B cell (primary cell): ENCODE data around the gene SLC39A3. TPM values are rescaled to one million over a fixed set of nuclear protein-coding genes. Genes with fewer than 3 reads are reported as not detected.

Source experiments
- ATAC-seq: fragments of 200-7000 bp; cut with Tn5 transposase; one replicate; pipeline ENCODE4 v1.10.0; 2021; ENCODE audit warnings: low read depth, mild to moderate bottlenecking, moderate number of reproducible peaks, moderate library complexity
- CTCF ChIA-PET: fragments of 350-600 bp; sonication (Branson Sonifier 250); formaldehyde crosslinking; loops from one replicate; lab custom pipeline; 2021; ENCODE audit warnings: antibody characterized with exemption, inconsistent platforms; lab: Charles Lee
- POLR2A ChIA-PET: fragments of 350-600 bp; sonication (Branson Sonifier 250); formaldehyde crosslinking; loops from one replicate; lab custom pipeline; 2021; ENCODE audit warnings: antibody characterized with exemption; lab: Charles Lee
- DNase-seq: peaks from one replicate; pipeline ENCODE4 v3.0.0; 2013
- H2AFZ ChIP-seq: 2 replicates; pipeline ENCODE4 v1.6.1; 2012; ENCODE audit warnings: mild to moderate bottlenecking, low read depth, low read length; ENCODE audit not compliant: insufficient read depth, poor library complexity, severe bottlenecking
- H3K27ac ChIP-seq, 2 donors: 1 replicate in 1 of 2; 2 replicates in 1 of 2; pipeline ENCODE4 v1.5.1; 2012 to 2013; ENCODE audit warnings: low read length in 2 of 2, mild to moderate bottlenecking in 2 of 2, moderate library complexity in 1 of 2
- H3K27me3 ChIP-seq, 4 experiments: fragments of 200-600 bp in 1 of 4; sonication (generic) in 1 of 4; replicated peaks in 1 of 4; 1 replicate in 2 of 4; 2 replicates in 2 of 4; pipeline versions ENCODE4 v1.6.1 to v1.7.0; 2013 to 2016; ENCODE audit warnings: low read length in 3 of 4, mild to moderate bottlenecking in 2 of 4, mixed read lengths in 1 of 4, moderate library complexity in 1 of 4; ENCODE audit not compliant: insufficient read depth in 4 of 4, control insufficient read depth in 3 of 4; ENCODE audit errors: control extremely low read depth in 1 of 4
- H3K36me3 ChIP-seq, 2 experiments: replicated peaks in 1 of 2; 1 replicate in 1 of 2; 2 replicates in 1 of 2; pipeline versions ENCODE4 v1.6.1 to v1.7.1; 2013; ENCODE audit warnings: low read length in 1 of 2; ENCODE audit not compliant: insufficient read depth in 2 of 2, control insufficient read depth in 1 of 2; ENCODE audit errors: control extremely low read depth in 1 of 2, extremely low read depth in 1 of 2
- H3K4me1 ChIP-seq, 2 donors: fragments of 200-600 bp in 1 of 2; sonication (generic) in 1 of 2; 1 replicate in 1 of 2; 2 replicates in 1 of 2; pipeline versions ENCODE4 v1.5.1 to v1.6.1; 2013 to 2017; ENCODE audit warnings: low read length in 2 of 2; ENCODE audit not compliant: control insufficient read depth in 2 of 2, insufficient read depth in 2 of 2
- H3K4me2 ChIP-seq: replicated peaks from 2 replicates; pipeline ENCODE3; 2012; ENCODE audit warnings: mild to moderate bottlenecking, low read depth, low read length; ENCODE audit not compliant: poor library complexity, severe bottlenecking
- H3K4me3 ChIP-seq, 5 experiments: fragments of 200-600 bp in 1 of 5; sonication (generic) in 1 of 5; 1 replicate in 3 of 5; 2 replicates in 2 of 5; pipeline versions ENCODE4 v1.5.1 to v1.7.0; 2011 to 2016; ENCODE audit warnings: low read length in 4 of 5, mild to moderate bottlenecking in 4 of 5, low read depth in 2 of 5, control low read depth in 1 of 5, moderate library complexity in 1 of 5; ENCODE audit not compliant: insufficient read depth in 1 of 5; ENCODE audit errors: control extremely low read depth in 1 of 5, extremely low read depth in 1 of 5
- H3K79me2 ChIP-seq: fragments of 200-600 bp; sonication (generic); one replicate; pipeline ENCODE4 v1.6.0; 2016; ENCODE audit warnings: low read length; ENCODE audit not compliant: control insufficient read depth, insufficient read depth
- H3K9ac ChIP-seq: fragments of 200-600 bp; sonication (generic); 2 replicates; pipeline ENCODE4 v1.6.1; 2017; ENCODE audit warnings: mild to moderate bottlenecking, low read length, moderate library complexity
- H3K9me3 ChIP-seq, 3 donors: one replicate each; pipeline versions ENCODE4 v1.6.1 to v1.7.1; 2013; ENCODE audit warnings: low read length in 2 of 3; ENCODE audit not compliant: control insufficient read depth in 2 of 3, insufficient read depth in 1 of 3; ENCODE audit errors: control extremely low read depth in 1 of 3
- H4K20me1 ChIP-seq: 2 replicates; pipeline ENCODE4 v1.6.0; 2012; ENCODE audit warnings: mild to moderate bottlenecking, low read length; ENCODE audit not compliant: insufficient read depth, control insufficient read depth, poor library complexity, severe bottlenecking
- H3K27ac Mint-ChIP-seq: one replicate; pipeline ENCODE4 v1.8.0; 2021; ENCODE audit warnings: mixed read lengths
- H3K27me3 Mint-ChIP-seq: one replicate; pipeline ENCODE4 v1.8.0; 2021; ENCODE audit warnings: mixed read lengths
- H3K4me1 Mint-ChIP-seq: one replicate; pipeline ENCODE4 v1.8.0; 2021; ENCODE audit warnings: mixed read lengths
- H3K4me3 Mint-ChIP-seq: one replicate; pipeline ENCODE4 v1.8.0; 2021; ENCODE audit warnings: mixed read lengths
- H3K9me3 Mint-ChIP-seq: one replicate; pipeline ENCODE4 v1.8.0; 2022; ENCODE audit warnings: mixed read lengths; ENCODE audit not compliant: insufficient read depth
- EZH2 ChIP-seq: IDR thresholded peaks from 2 replicates; pipeline ENCODE4 v1.6.1; 2012; ENCODE audit warnings: borderline replicate concordance, low read depth, mild to moderate bottlenecking, moderate library complexity, low read length; ENCODE audit not compliant: insufficient read depth, poor library complexity, severe bottlenecking
- WGBS: methylation state at CpG from one replicate; pipeline ENCODE4 v1.1.5; 2013; ENCODE audit warnings: missing lambda C conversion rate; ENCODE audit not compliant: insufficient coverage; 5-methylcytosine and 5-hydroxymethylcytosine counted together
- intact Hi-C: fragments of 100-400 bp; cut with micrococcal nuclease; formaldehyde crosslinking; loops from one replicate; pipeline ENCODE4 v1.10.0; 2022
- polyA plus RNA-seq: library from polyadenylated mRNA; depleted of rRNA; stranded (reverse); fragments of >200 nt; gene quantifications from 2 replicates; pipeline ENCODE4 v1.2.3, GENCODE V29; 2012
- total RNA-seq, 2 donors: library from RNA; stranded (reverse); fragments of 120-200 nt in 1 of 2; gene quantifications; 1 replicate in 1 of 2; 2 replicates in 1 of 2; pipeline versions ENCODE4 v1.2.3 to v1.2.4, GENCODE V29; 2013 to 2022
- TF ChIP-seq, protein P1 (sequence below): fragments of 200-600 bp; IDR thresholded peaks from one replicate; pipeline ENCODE4 v1.8.0; 2022; ENCODE audit warnings: antibody characterized with exemption, mild to moderate bottlenecking

SLC39A3 gene
- total and polyA plus RNA-seq, 2 donors (not counting 1 experiment from before 2014, with no cell fraction given): 36.4 to 37.6 TPM

DNA sequence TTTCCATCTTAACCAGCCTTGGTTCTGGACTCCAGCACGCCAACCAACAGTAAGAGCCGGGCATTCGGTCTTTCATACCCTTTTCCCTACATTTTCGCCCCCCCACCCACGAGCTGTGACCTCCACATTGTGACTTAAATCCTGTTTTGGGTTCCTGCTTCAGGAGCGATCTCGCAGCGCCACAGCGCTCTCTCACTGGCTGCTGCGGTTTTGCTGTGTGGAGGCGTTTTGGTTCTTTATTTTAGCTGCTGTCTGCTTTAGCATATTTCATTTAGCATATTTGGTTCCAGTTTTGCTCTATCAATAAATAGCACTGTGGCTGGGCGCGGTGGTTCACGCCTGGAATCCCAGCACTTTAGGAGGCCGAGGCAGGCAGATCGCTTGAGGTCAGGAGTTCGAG, 19.5 kb upstream of the SLC39A3 start:
- DNase-seq (no peak), ATAC-seq (no peak)
- H3K9me3 Mint-ChIP-seq: no peaks in the 10 kb centered on the region
- H3K4me1 Mint-ChIP-seq: no peaks in the 10 kb centered on the region
- Histone ChIP-seq H2AFZ (no peak overlapping the region), H3K4me1 (no peaks in the 10 kb centered on the region), H4K20me1 (no peaks in the 10 kb centered on the region), H3K9me3 (no peaks in the 10 kb centered on the region), H3K79me2 (no peaks in the 10 kb centered on the region), H3K4me3 (no peak overlapping the region), H3K9ac (no peak overlapping the region), H3K27ac (no peak overlapping the region), H3K4me2 (no peak overlapping the region), H3K27me3 (no peaks in the 10 kb centered on the region), H3K36me3 (peaks cover 3 to 50% of the 10 kb centered on the region in 2 experiments)
- no peaks in the 10 kb centered on the region for H3K27me3 Mint-ChIP-seq
- H3K27ac Mint-ChIP-seq: no peak overlapping the region
- POLR2A ChIA-PET: interaction anchor here (0.6 kb wide), 1 partner anchor 42 kb away, joined by 3 read pairs; no protein-coding TSS in a partner anchor
- H3K4me3 Mint-ChIP-seq: no peak overlapping the region
- intact Hi-C loops: no loop called here
- 81% methylated on average over 9 of the region's 17 CpGs for WGBS
- CTCF ChIA-PET: interaction anchor here (1.9 kb wide), 1 partner anchor 111 kb away, joined by 7 read pairs; no protein-coding TSS in a partner anchor
- TF ChIP-seq, protein P1, sequence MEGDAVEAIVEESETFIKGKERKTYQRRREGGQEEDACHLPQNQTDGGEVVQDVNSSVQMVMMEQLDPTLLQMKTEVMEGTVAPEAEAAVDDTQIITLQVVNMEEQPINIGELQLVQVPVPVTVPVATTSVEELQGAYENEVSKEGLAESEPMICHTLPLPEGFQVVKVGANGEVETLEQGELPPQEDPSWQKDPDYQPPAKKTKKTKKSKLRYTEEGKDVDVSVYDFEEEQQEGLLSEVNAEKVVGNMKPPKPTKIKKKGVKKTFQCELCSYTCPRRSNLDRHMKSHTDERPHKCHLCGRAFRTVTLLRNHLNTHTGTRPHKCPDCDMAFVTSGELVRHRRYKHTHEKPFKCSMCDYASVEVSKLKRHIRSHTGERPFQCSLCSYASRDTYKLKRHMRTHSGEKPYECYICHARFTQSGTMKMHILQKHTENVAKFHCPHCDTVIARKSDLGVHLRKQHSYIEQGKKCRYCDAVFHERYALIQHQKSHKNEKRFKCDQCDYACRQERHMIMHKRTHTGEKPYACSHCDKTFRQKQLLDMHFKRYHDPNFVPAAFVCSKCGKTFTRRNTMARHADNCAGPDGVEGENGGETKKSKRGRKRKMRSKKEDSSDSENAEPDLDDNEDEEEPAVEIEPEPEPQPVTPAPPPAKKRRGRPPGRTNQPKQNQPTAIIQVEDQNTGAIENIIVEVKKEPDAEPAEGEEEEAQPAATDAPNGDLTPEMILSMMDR: no peak
- no peak for TF ChIP-seq EZH2

DNA sequence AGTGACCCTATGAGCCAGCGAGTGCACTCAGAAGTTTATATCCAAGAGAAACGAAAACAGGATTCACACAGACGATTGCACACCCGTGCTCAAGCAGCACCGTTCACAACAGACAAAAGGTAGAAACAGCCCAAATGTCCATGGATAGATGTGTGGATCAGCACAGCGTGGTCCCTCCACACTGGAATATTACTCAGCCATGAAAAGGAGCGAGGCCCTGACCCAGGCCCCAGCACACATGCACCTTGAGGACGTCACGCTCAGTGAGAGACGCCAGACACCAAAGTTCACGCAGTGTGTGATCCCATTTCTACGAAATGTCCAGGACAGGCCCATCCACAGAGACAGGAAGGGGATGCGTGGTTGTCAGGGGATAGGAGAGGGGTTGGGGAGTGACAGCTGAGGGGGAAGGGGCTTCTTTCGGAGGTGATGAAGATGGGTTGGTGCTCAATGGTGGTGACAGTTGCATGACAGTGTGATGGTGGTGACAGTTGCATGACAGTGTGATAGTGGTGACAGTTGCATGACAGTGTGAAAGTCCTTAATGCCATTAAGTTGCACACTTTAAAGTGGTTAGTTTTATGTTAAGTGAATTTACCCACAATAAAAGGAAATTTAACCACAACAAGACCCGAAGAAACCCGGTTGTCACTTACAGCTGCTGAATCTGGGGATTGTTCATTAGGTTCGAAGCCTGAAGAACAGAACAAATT, 18.9 kb upstream of the SLC39A3 start:
- Histone ChIP-seq H3K9ac (no peak overlapping the region), H3K36me3 (peaks cover 3 to 45% of the 10 kb centered on the region in 2 experiments), H3K4me2 (no peak overlapping the region), H2AFZ (no peak overlapping the region), H3K4me1 (no peaks in the 10 kb centered on the region), H4K20me1 (no peaks in the 10 kb centered on the region), H3K79me2 (no peaks in the 10 kb centered on the region), H3K27me3 (no peaks in the 10 kb centered on the region), H3K27ac (no peak overlapping the region), H3K4me3 (no peak overlapping the region), H3K9me3 (no peaks in the 10 kb centered on the region)
- 81% methylated on average over 17 of the region's 17 CpGs for WGBS
- ChIA-PET POLR2A (no interaction called here), CTCF (interaction anchor here (1.9 kb wide), 1 partner anchor 110 kb away, joined by 7 read pairs; no protein-coding TSS in a partner anchor)
- no peaks in the 10 kb centered on the region for H3K27me3 Mint-ChIP-seq
- no peaks in the 10 kb centered on the region for H3K9me3 Mint-ChIP-seq
- H3K4me3 Mint-ChIP-seq: no peak overlapping the region
- intact Hi-C loops: no loop called here
- DNase-seq: no peak
- H3K27ac Mint-ChIP-seq: no peak overlapping the region
- H3K4me1 Mint-ChIP-seq: no peaks in the 10 kb centered on the region
- TF ChIP-seq EZH2: no peak
- TF ChIP-seq, protein P1: no peak
- no peak for ATAC-seq
